Hepatocyte (in vitro differentiated cells): ENCODE measurements around the gene KRTAP12-4.

Source experiments
- CTCF ChIP-seq: fragments of 200-600 bp; sonication (generic); IDR thresholded peaks from 2 replicates; pipeline ENCODE4 v1.5.1; 2016; ENCODE audit warnings: antibody characterized with exemption, mild to moderate bottlenecking; ENCODE audit not compliant: poor library complexity
- EZH2phosphoT487 ChIP-seq: fragments of 200-600 bp; sonication (generic); IDR thresholded peaks from one replicate; pipeline ENCODE4 v1.6.1; 2018; ENCODE audit warnings: antibody characterized with exemption, mild to moderate bottlenecking, low read depth, moderate library complexity; ENCODE audit not compliant: unreplicated experiment, severe bottlenecking

GRCh38 chr21:44639331-44639655 lies 15.2 kb downstream of the KRTAP12-4 start:
- TF ChIP-seq CTCF, result no peak
- TF ChIP-seq EZH2phosphoT487, result no peak
